Measurements from ENCODE around the gene RHCE. TPM values are rescaled to one million over a fixed set of nuclear protein-coding genes. Genes with fewer than 3 reads are reported as not detected.
A peak's percentile ranks its signal among the peaks of the same experiment; 100 is the strongest.
"Not testable (repeated sequence)": the region's sequence is repeated elsewhere in the genome, so short reads cannot be mapped to it uniquely, and the experiment has no call there.

RHCE gene
- total RNA-seq (2021): 0.57 TPM in 1 of 2 replicates, not detected in the other
- Bru-seq, nascent RNA: percentile 21 among the genes with signal in this experiment
- percentile 17 among the genes with signal in this experiment for BruChase-seq, experiment 1, labeled RNA remaining after a 2-hour chase
- BruChase-seq, experiment 2, labeled RNA remaining after a 6-hour chase: percentile 13 among the genes with signal in this experiment
- long read RNA-seq, partial matches to known transcripts: 0 of 2 reads
- long read RNA-seq, other reads (novel, unspliced or antisense): 2 of 2 reads

DNA sequence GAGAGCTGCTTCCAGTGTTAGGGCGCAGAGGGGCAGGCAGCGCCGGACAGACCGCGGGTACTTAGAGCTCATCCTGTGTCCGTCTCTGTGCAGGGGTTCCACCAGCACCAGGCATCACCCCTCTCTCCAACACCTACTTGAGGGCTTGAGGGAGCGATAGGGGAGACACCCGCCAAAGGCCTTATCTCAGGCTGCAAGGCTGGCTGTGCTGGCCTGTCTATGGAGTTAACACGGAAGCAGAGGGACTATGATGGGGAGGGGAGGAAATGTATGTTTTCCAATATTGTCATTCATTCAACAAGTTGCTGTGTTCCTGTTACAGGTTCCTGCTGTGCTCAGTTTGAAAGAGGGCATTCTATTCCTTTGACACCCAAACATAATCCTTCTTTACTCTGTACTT is at the start of gene RHCE:
Gene RHCE (minus strand): TSS at position 111 of the 400 bp plus-strand sequence. CDS start 39 bp downstream, at position 72.
- H3K4me3 ChIP-seq (ENCODE audit: low read depth, low read length, poor library complexity, severe bottlenecking); H3K27me3 ChIP-seq (replicated peaks; ENCODE audit: insufficient read depth, low read depth, low read length, poor library complexity); H3K4me1 ChIP-seq (ENCODE audit: insufficient read depth, low read length, poor library complexity, severe bottlenecking); POLR2A ChIA-PET (ENCODE audit: low non-redundant PET); BruUV-seq (replicated peaks); CTCF ChIA-PET; H3K27ac ChIP-seq (ENCODE audit: low read depth, low read length, poor library complexity, severe bottlenecking); intact Hi-C loops (cut with micrococcal nuclease; ENCODE audit: unreplicated experiment); H3K36me3 ChIP-seq (ENCODE audit: insufficient read depth, low read length, poor library complexity, severe bottlenecking); H3K9me3 ChIP-seq (ENCODE audit: low read depth, low read length, poor library complexity, severe bottlenecking); DNase-seq (ENCODE audit: low spot score): not testable (repeated sequence)

DNA sequence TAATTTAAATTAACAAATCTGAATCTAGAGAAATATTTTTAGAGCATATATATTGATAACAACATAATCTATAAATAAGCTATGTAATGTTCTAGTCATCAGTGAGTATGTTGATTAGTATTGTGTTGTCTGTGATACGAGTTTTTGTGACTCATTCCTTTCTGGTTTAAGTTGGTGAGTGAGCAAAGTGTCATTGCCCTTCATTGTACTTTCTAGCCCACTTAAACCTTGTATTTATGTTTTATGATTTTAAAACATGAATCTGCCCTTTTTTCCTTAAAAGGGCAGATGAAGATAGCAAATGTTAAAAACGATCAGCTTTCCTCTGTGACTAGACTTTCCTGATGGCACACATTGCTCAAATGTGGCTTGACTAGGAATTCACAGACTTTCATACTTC is 48.6 kb upstream of the RHCE start:
- ChIA-PET POLR2A (ENCODE audit: low non-redundant PET) (no interaction called here), CTCF (no interaction called here)
- TF ChIP-seq, protein P1, sequence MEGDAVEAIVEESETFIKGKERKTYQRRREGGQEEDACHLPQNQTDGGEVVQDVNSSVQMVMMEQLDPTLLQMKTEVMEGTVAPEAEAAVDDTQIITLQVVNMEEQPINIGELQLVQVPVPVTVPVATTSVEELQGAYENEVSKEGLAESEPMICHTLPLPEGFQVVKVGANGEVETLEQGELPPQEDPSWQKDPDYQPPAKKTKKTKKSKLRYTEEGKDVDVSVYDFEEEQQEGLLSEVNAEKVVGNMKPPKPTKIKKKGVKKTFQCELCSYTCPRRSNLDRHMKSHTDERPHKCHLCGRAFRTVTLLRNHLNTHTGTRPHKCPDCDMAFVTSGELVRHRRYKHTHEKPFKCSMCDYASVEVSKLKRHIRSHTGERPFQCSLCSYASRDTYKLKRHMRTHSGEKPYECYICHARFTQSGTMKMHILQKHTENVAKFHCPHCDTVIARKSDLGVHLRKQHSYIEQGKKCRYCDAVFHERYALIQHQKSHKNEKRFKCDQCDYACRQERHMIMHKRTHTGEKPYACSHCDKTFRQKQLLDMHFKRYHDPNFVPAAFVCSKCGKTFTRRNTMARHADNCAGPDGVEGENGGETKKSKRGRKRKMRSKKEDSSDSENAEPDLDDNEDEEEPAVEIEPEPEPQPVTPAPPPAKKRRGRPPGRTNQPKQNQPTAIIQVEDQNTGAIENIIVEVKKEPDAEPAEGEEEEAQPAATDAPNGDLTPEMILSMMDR (conservative IDR thresholded peaks at IDR 0.05; ENCODE audit: low read depth, low read length): no peak
- no peak for TF ChIP-seq EZH2 (IDR thresholded peaks at IDR 0.05; ENCODE audit: borderline replicate concordance, low read depth, low read length, poor library complexity, severe bottlenecking)
- H3K27me3 ChIP-seq (replicated peaks; ENCODE audit: insufficient read depth, low read depth, low read length, poor library complexity): no peaks in the 10 kb centered on the region
- intact Hi-C loops (cut with micrococcal nuclease; ENCODE audit: unreplicated experiment): no loop called here
- DNase-seq (ENCODE audit: low spot score): no peak
- H3K9me3 ChIP-seq (ENCODE audit: low read depth, low read length, poor library complexity, severe bottlenecking): no peaks in the 10 kb centered on the region
- H3K4me3 ChIP-seq (ENCODE audit: low read depth, low read length, poor library complexity, severe bottlenecking): no peak overlapping the region
- no peak overlapping the region for H3K27ac ChIP-seq (ENCODE audit: low read depth, low read length, poor library complexity, severe bottlenecking)
- no TSS peak for BruUV-seq (replicated peaks)
- H3K4me1 ChIP-seq (ENCODE audit: insufficient read depth, low read length, poor library complexity, severe bottlenecking): no peaks in the 10 kb centered on the region
- H3K36me3 ChIP-seq (ENCODE audit: insufficient read depth, low read length, poor library complexity, severe bottlenecking): no peaks in the 10 kb centered on the region

DNA sequence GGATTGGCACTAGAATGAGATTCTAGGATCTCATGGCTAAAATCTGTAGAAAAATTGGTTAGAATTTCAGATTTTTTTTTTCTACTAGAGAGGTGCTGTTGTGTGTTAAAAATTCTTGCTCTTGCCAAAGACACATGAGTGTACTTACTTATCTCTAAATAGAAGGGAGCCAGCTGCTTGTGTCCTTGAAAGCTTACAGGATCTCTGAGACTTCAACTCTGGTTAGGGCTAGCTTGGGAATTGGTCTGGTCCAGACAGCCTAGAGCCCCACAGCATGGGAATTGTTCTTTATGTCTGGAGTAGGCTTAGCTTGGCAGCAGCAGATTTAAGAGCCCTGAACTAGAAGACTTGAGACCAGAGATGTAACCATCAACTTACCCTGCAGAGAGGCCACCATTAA is 47.4 kb upstream of the RHCE start:
- Histone ChIP-seq H3K36me3 (ENCODE audit: insufficient read depth, low read length, poor library complexity, severe bottlenecking) (no peaks in the 10 kb centered on the region), H3K4me3 (ENCODE audit: low read depth, low read length, poor library complexity, severe bottlenecking) (no peak overlapping the region), H3K4me1 (ENCODE audit: insufficient read depth, low read length, poor library complexity, severe bottlenecking) (no peaks in the 10 kb centered on the region), H3K27me3 (replicated peaks; ENCODE audit: insufficient read depth, low read depth, low read length, poor library complexity) (no peaks in the 10 kb centered on the region), H3K27ac (ENCODE audit: low read depth, low read length, poor library complexity, severe bottlenecking) (no peak overlapping the region), H3K9me3 (ENCODE audit: low read depth, low read length, poor library complexity, severe bottlenecking) (no peaks in the 10 kb centered on the region)
- no TSS peak for BruUV-seq (replicated peaks)
- no peak for DNase-seq (ENCODE audit: low spot score)
- ChIA-PET POLR2A (ENCODE audit: low non-redundant PET) (no interaction called here), CTCF (interaction anchor here (0.7 kb wide), 1 partner anchor 252 kb away, joined by 6 read pairs; no protein-coding TSS in a partner anchor)
- TF ChIP-seq, protein P1 (conservative IDR thresholded peaks at IDR 0.05; ENCODE audit: low read depth, low read length): no peak
- TF ChIP-seq EZH2 (IDR thresholded peaks at IDR 0.05; ENCODE audit: borderline replicate concordance, low read depth, low read length, poor library complexity, severe bottlenecking): no peak
- intact Hi-C loops (cut with micrococcal nuclease; ENCODE audit: unreplicated experiment): no loop called here

DNA sequence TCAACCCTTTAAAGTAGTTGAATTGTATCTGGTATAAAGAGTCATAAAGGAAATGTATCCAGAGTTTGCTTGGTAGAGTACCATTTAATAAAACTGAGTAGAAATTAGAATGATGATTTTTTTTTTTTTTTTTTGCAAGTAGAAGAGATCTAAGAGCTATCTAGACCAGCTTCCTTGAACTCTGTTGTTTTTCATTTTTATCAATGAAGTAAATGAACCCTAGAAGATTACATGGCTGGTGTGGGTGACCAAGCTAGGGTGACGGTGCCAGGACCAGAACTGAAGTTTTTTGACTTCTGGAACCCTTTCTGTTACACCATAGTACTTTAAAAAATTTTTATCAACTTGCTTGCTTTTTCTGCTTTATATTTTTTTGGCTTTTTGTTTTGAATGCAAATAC is 47.0 kb upstream of the RHCE start:
- intact Hi-C loops (cut with micrococcal nuclease; ENCODE audit: unreplicated experiment): no loop called here
- POLR2A ChIA-PET (ENCODE audit: low non-redundant PET): no interaction called here
- DNase-seq (ENCODE audit: low spot score): no peak
- Histone ChIP-seq H3K9me3 (ENCODE audit: low read depth, low read length, poor library complexity, severe bottlenecking) (no peaks in the 10 kb centered on the region), H3K4me1 (ENCODE audit: insufficient read depth, low read length, poor library complexity, severe bottlenecking) (no peaks in the 10 kb centered on the region), H3K4me3 (ENCODE audit: low read depth, low read length, poor library complexity, severe bottlenecking) (no peak overlapping the region), H3K36me3 (ENCODE audit: insufficient read depth, low read length, poor library complexity, severe bottlenecking) (no peaks in the 10 kb centered on the region), H3K27me3 (replicated peaks; ENCODE audit: insufficient read depth, low read depth, low read length, poor library complexity) (no peaks in the 10 kb centered on the region), H3K27ac (ENCODE audit: low read depth, low read length, poor library complexity, severe bottlenecking) (no peak overlapping the region)
- TF ChIP-seq EZH2 (IDR thresholded peaks at IDR 0.05; ENCODE audit: borderline replicate concordance, low read depth, low read length, poor library complexity, severe bottlenecking): no peak
- TF ChIP-seq, protein P1 (conservative IDR thresholded peaks at IDR 0.05; ENCODE audit: low read depth, low read length): no peak
- BruUV-seq (replicated peaks): no TSS peak
- CTCF ChIA-PET: interaction anchor here (0.7 kb wide), 1 partner anchor 252 kb away, joined by 6 read pairs; no protein-coding TSS in a partner anchor

Data from A673 (cell line).